H9 (cell line): ENCODE measurements around the gene TMEM54. TPM values are rescaled to one million over a fixed set of nuclear protein-coding genes. Genes with fewer than 3 reads are reported as not detected.

ENCODE experiments used
- DNase-seq: peaks from one replicate; pipeline ENCODE4 v3.0.0-alpha.2; 2017
- H2AFZ ChIP-seq: one replicate; pipeline ENCODE4 v1.6.1; 2013; ENCODE audit warnings: mild to moderate bottlenecking, low read length, control low read depth, moderate library complexity
- H2AK5ac ChIP-seq: 2 replicates; pipeline ENCODE4 v1.6.1; 2013; ENCODE audit warnings: low read length, control low read depth, mixed read lengths; ENCODE audit not compliant: insufficient read length
- H2BK120ac ChIP-seq: one replicate; pipeline ENCODE4 v1.6.1; 2013; ENCODE audit warnings: low read depth, mild to moderate bottlenecking, low read length, control low read depth, inconsistent platforms; ENCODE audit not compliant: poor library complexity, severe bottlenecking
- H2BK12ac ChIP-seq: 2 replicates; pipeline ENCODE4 v1.6.1; 2013; ENCODE audit warnings: low read length, control low read depth, mixed read lengths, low read depth; ENCODE audit not compliant: insufficient read length
- H2BK15ac ChIP-seq: 2 replicates; pipeline ENCODE4 v1.6.1; 2013; ENCODE audit warnings: low read depth, low read length, control low read depth
- H2BK20ac ChIP-seq: one replicate; pipeline ENCODE4 v1.6.1; 2013; ENCODE audit warnings: low read depth, mild to moderate bottlenecking, low read length, control low read depth, inconsistent platforms; ENCODE audit not compliant: poor library complexity, severe bottlenecking
- H2BK5ac ChIP-seq: 2 replicates; pipeline ENCODE4 v1.6.1; 2013; ENCODE audit warnings: low read length, control low read depth, mixed read lengths; ENCODE audit not compliant: insufficient read length
- H3K14ac ChIP-seq: 2 replicates; pipeline ENCODE4 v1.6.1; 2013; ENCODE audit warnings: low read length, control low read depth; ENCODE audit not compliant: insufficient read depth
- H3K18ac ChIP-seq: 2 replicates; pipeline ENCODE4 v1.6.1; 2013; ENCODE audit warnings: low read depth, mild to moderate bottlenecking, mixed read lengths, low read length, control low read depth; ENCODE audit not compliant: insufficient read length
- H3K23ac ChIP-seq: 2 replicates; pipeline ENCODE4 v1.6.1; 2013; ENCODE audit warnings: low read length, control low read depth, mixed read lengths, low read depth; ENCODE audit not compliant: insufficient read length
- H3K23me2 ChIP-seq: 2 replicates; pipeline ENCODE4 v1.6.1; 2013; ENCODE audit warnings: low read depth, mild to moderate bottlenecking, mixed read lengths, low read length, control low read depth; ENCODE audit not compliant: insufficient read length, poor library complexity, severe bottlenecking
- H3K27ac ChIP-seq: 2 replicates; pipeline ENCODE4 v1.5.1; 2013; ENCODE audit warnings: low read length, control low read depth, mixed read lengths, low read depth; ENCODE audit not compliant: insufficient read length
- H3K27me3 ChIP-seq: 2 replicates; pipeline ENCODE4 v1.6.1; 2013; ENCODE audit warnings: low read length, control low read depth, inconsistent platforms; ENCODE audit not compliant: insufficient read depth
- H3K4ac ChIP-seq: 2 replicates; pipeline ENCODE4 v1.6.1; 2013; ENCODE audit warnings: low read depth, mild to moderate bottlenecking, control low read depth, inconsistent platforms, low read length, moderate library complexity
- H3K4me1 ChIP-seq: 2 replicates; pipeline ENCODE4 v1.6.1; 2013; ENCODE audit warnings: low read length, control low read depth, inconsistent platforms; ENCODE audit not compliant: insufficient read depth
- H3K4me2 ChIP-seq: 2 replicates; pipeline ENCODE4 v1.6.1; 2013; ENCODE audit warnings: low read length, control low read depth, mixed read lengths; ENCODE audit not compliant: insufficient read length, insufficient read depth
- H3K56ac ChIP-seq: 2 replicates; pipeline ENCODE4 v1.6.1; 2013; ENCODE audit warnings: low read depth, mild to moderate bottlenecking, mixed read lengths, low read length, control low read depth; ENCODE audit not compliant: insufficient read length
- H3K79me1 ChIP-seq: 2 replicates; pipeline ENCODE4 v1.6.1; 2013; ENCODE audit warnings: low read depth, mild to moderate bottlenecking, moderate library complexity, low read length, control low read depth, inconsistent platforms; ENCODE audit not compliant: insufficient read depth, poor library complexity, severe bottlenecking
- H3K79me2 ChIP-seq: 2 replicates; pipeline ENCODE4 v1.6.1; 2013; ENCODE audit warnings: low read length, control low read depth, inconsistent platforms; ENCODE audit not compliant: insufficient read depth
- H3K9ac ChIP-seq: 2 replicates; pipeline ENCODE4 v1.6.1; 2013; ENCODE audit warnings: low read length, control low read depth, mixed read lengths; ENCODE audit not compliant: insufficient read length; ENCODE audit errors: extremely low read depth
- H3K9me3 ChIP-seq: one replicate; pipeline ENCODE4 v1.6.1; 2013; ENCODE audit warnings: low read depth, low read length, inconsistent platforms; ENCODE audit not compliant: control insufficient read depth
- H3T11ph ChIP-seq: one replicate; pipeline ENCODE4 v1.6.1; 2013; ENCODE audit warnings: mild to moderate bottlenecking, low read length, control low read depth, inconsistent platforms
- H4K20me1 ChIP-seq: one replicate; pipeline ENCODE4 v1.6.1; 2013; ENCODE audit not compliant: control insufficient read depth, insufficient read length, insufficient read depth
- H4K5ac ChIP-seq: 2 replicates; pipeline ENCODE4 v1.6.1; 2013; ENCODE audit warnings: low read depth, mild to moderate bottlenecking, mixed read lengths, low read length, control low read depth; ENCODE audit not compliant: insufficient read length
- H4K8ac ChIP-seq: replicated peaks from 2 replicates; pipeline ENCODE4 v1.6.1; 2013; ENCODE audit warnings: low read length, control low read depth, mixed read lengths, low read depth; ENCODE audit not compliant: insufficient read length
- H4K91ac ChIP-seq: 2 replicates; pipeline ENCODE4 v1.6.1; 2013; ENCODE audit warnings: low read depth, mild to moderate bottlenecking, moderate library complexity, mixed read lengths, low read length, control low read depth; ENCODE audit not compliant: insufficient read length
- H3K27ac Mint-ChIP-seq, 3 experiments: 2 replicates in 2 of 3; 3 replicates in 1 of 3; pipeline ENCODE4 v1.8.0; 2020 to 2021; ENCODE audit warnings: mixed read lengths in 3 of 3, mild to moderate bottlenecking in 1 of 3, moderate library complexity in 1 of 3
- H3K27me3 Mint-ChIP-seq: 2 replicates; pipeline ENCODE4 v1.8.0; 2021; ENCODE audit warnings: low read depth, mild to moderate bottlenecking, moderate library complexity, mixed read lengths
- H3K36me3 Mint-ChIP-seq, 3 experiments: 2 replicates in 2 of 3; 3 replicates in 1 of 3; pipeline ENCODE4 v1.8.0; 2020 to 2021; ENCODE audit warnings: low read depth in 3 of 3, mixed read lengths in 3 of 3; ENCODE audit not compliant: insufficient read depth in 1 of 3
- H3K4me1 Mint-ChIP-seq, 2 experiments: 2 replicates each; pipeline ENCODE4 v1.8.0; 2020; ENCODE audit warnings: mixed read lengths in 2 of 2
- H3K4me3 Mint-ChIP-seq, 2 experiments: 2 replicates in 1 of 2; 3 replicates in 1 of 2; pipeline ENCODE4 v1.8.0; 2020 to 2021; ENCODE audit warnings: mild to moderate bottlenecking in 2 of 2, mixed read lengths in 2 of 2, moderate library complexity in 1 of 2
- H3K9me3 Mint-ChIP-seq, 2 experiments: 2 replicates in 1 of 2; 3 replicates in 1 of 2; pipeline ENCODE4 v1.8.0; 2020; ENCODE audit warnings: mild to moderate bottlenecking in 2 of 2, mixed read lengths in 2 of 2, moderate library complexity in 1 of 2
- WGBS: extraction: QIAGEN DNeasy Blood & Tissue Kit; methylation state at CpG from one replicate; pipeline ENCODE4 v1.1.7; 2013; ENCODE audit warnings: missing lambda C conversion rate, low lambda C conversion rate, mixed read lengths; ENCODE audit not compliant: insufficient read length; ENCODE audit errors: extremely low coverage; 5-methylcytosine and 5-hydroxymethylcytosine counted together
- total RNA-seq: library from RNA; stranded (reverse); gene quantifications from 2 replicates; pipeline ENCODE4 v1.2.1, GENCODE V29; 2021
- TF ChIP-seq, protein P1 (sequence below): fragments of 200-600 bp; sonication (generic); conservative IDR thresholded peaks from 3 replicates; pipeline ENCODE4 v1.8.0; 2021; ENCODE audit warnings: antibody characterized with exemption, mild to moderate bottlenecking

TMEM54 gene
- total RNA-seq, 1 experiment from 2014 or later: 17.2 TPM

DNA sequence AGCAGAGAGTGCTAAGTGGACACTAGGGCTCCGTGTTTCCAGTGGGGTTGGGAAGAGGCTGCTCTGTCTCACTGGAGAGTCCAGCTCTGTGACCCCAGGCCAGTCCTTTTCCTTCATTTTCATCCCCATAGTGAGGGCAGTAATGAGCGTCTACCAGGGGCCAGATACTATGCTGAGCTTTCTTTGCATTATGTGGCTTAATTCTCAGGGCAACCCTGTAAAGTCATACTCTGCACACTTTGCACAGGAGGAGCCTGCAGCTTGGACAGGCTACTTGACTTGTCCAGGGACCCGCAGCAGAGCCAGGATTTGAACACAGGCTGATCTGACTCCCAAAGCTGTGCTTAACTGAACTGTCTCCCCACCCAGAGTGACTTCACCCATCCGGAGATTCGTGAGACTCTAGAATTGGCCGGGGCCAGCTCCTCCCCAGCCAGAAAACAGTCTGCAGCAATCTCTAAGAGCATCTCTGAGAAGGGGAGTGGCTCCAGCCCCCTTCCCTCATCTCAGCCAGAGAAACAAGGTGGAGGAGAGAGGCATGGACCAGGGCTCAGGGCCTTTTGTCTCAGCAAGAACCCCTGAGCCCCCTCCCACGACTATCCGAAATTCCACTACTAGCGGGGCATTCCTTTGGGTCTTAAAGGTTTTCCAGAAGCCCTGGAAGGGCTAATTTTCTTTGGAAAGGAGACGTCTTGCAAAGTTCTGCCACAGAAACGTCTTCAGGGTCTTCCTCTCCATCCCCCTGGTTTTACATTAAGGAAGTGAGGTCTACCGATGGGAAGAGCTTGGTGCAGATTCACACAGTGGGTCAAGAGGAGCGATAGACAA lies 29.6 kb downstream of the TMEM54 start:
- no peak overlapping the region; a peak in 1 of 7 replicates for H3K27ac Mint-ChIP-seq

More for the DNA sequence above, 29.6 kb downstream of the TMEM54 start:
- H3K4ac ChIP-seq: no peak overlapping the region
- no peak for DNase-seq
- H4K91ac ChIP-seq: no peak overlapping the region
- peaks cover 0 to 8% (median 0%) of the 10 kb centered on the region in 3 experiments; a peak in 6 of 7 replicates for H3K36me3 Mint-ChIP-seq
- H2BK20ac ChIP-seq: no peak overlapping the region
- peaks cover 45% of the 10 kb centered on the region for H3K27me3 Mint-ChIP-seq
- peaks cover 4% of the 10 kb centered on the region for H3K23me2 ChIP-seq
- no peaks in the 10 kb centered on the region for H3K79me1 ChIP-seq
- peak overlapping the region; percentile 61 for H3K4me2 ChIP-seq
- no peak overlapping the region for H3K23ac ChIP-seq
- no peak overlapping the region for H3K9ac ChIP-seq
- no peak overlapping the region for H4K5ac ChIP-seq
- no peaks in the 10 kb centered on the region for H4K20me1 ChIP-seq
- H3K27me3 ChIP-seq: peaks cover 21% of the 10 kb centered on the region; the same call in 1 of the 2 replicates
- H2BK5ac ChIP-seq: no peak overlapping the region
- TF ChIP-seq, protein P1, sequence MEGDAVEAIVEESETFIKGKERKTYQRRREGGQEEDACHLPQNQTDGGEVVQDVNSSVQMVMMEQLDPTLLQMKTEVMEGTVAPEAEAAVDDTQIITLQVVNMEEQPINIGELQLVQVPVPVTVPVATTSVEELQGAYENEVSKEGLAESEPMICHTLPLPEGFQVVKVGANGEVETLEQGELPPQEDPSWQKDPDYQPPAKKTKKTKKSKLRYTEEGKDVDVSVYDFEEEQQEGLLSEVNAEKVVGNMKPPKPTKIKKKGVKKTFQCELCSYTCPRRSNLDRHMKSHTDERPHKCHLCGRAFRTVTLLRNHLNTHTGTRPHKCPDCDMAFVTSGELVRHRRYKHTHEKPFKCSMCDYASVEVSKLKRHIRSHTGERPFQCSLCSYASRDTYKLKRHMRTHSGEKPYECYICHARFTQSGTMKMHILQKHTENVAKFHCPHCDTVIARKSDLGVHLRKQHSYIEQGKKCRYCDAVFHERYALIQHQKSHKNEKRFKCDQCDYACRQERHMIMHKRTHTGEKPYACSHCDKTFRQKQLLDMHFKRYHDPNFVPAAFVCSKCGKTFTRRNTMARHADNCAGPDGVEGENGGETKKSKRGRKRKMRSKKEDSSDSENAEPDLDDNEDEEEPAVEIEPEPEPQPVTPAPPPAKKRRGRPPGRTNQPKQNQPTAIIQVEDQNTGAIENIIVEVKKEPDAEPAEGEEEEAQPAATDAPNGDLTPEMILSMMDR: no peak
- peaks cover 5% of the 10 kb centered on the region; the same call in 1 of the 2 replicates for H3K4me1 ChIP-seq
- H3K79me2 ChIP-seq: no peaks in the 10 kb centered on the region
- WGBS: no CpG with 5 or more reads among the region's 13 CpGs
- H2BK15ac ChIP-seq: no peak overlapping the region
- H3K27ac ChIP-seq: no peak overlapping the region
- H3T11ph ChIP-seq: no peak overlapping the region
- H3K18ac ChIP-seq: no peak overlapping the region
- no peaks in the 10 kb centered on the region for H3K9me3 Mint-ChIP-seq
- peak overlapping the region; percentile 67; the same call in 1 of the 2 replicates for H3K14ac ChIP-seq
- no peak overlapping the region for H2BK120ac ChIP-seq
- H2AFZ ChIP-seq: no peak overlapping the region
- H2AK5ac ChIP-seq: no peak overlapping the region
- no peak overlapping the region for H3K56ac ChIP-seq
- H3K4me3 Mint-ChIP-seq: peak overlapping the region; percentile 66 to 82
- no peak overlapping the region for H4K8ac ChIP-seq
- no peaks in the 10 kb centered on the region for H3K9me3 ChIP-seq
- peaks cover 43 to 48% of the 10 kb centered on the region in 2 experiments for H3K4me1 Mint-ChIP-seq
- H2BK12ac ChIP-seq: no peak overlapping the region
